ENCODE data around the gene UVRAG. TPM values are rescaled to one million over a fixed set of nuclear protein-coding genes. Genes with fewer than 3 reads are reported as not detected.

Gene UVRAG
- total RNA-seq, 1 donor, result 28.2 TPM

- H3K27ac ChIP-seq (ENCODE audit: low read depth, low read length), result no peak overlapping the region
- TF ChIP-seq CTCF (IDR thresholded peaks at IDR 0.05; ENCODE audit: extremely low read depth, low read depth, low read length), result no peak
- no peak overlapping the region for H2AFZ ChIP-seq (ENCODE audit: low read length)
- H3K9me3 ChIP-seq (ENCODE audit: low read depth, low read length), result no peaks in the 10 kb centered on the region
- no peaks in the 10 kb centered on the region for H3K4me1 ChIP-seq (ENCODE audit: insufficient read depth, low read length)
- H3K36me3 ChIP-seq (ENCODE audit: insufficient read depth, low read length), result no peaks in the 10 kb centered on the region
- H3K79me2 ChIP-seq (ENCODE audit: insufficient read depth, low read length), result no peaks in the 10 kb centered on the region
- H3K4me2 ChIP-seq (ENCODE audit: insufficient read depth, low read length), result no peak overlapping the region
- no peaks in the 10 kb centered on the region for H3K27me3 ChIP-seq (ENCODE audit: insufficient read depth, low read length)
- no peak for DNase-seq (ENCODE audit: insufficient read length, low spot score, missing footprints)
- H4K20me1 ChIP-seq (ENCODE audit: insufficient read depth, low read length), result peaks cover 2% of the 10 kb centered on the region
- H3K4me3 ChIP-seq (ENCODE audit: insufficient read depth, low read length), result no peak overlapping the region
These were observed 316.9 kb downstream of the UVRAG start for GRCh38 chr11:76131671-76132631.

GRCh38 chr11:76134239-76134638 lies 319.2 kb downstream of the UVRAG start:
- H3K27me3 ChIP-seq (ENCODE audit: insufficient read depth, low read length), result no peaks in the 10 kb centered on the region
- no peak overlapping the region for H3K4me2 ChIP-seq (ENCODE audit: insufficient read depth, low read length)
- no peak overlapping the region for H3K4me3 ChIP-seq (ENCODE audit: insufficient read depth, low read length)
- H3K79me2 ChIP-seq (ENCODE audit: insufficient read depth, low read length), result no peaks in the 10 kb centered on the region
- DNase-seq (ENCODE audit: insufficient read length, low spot score, missing footprints), result no peak
- no peak overlapping the region for H3K27ac ChIP-seq (ENCODE audit: low read depth, low read length)
- H2AFZ ChIP-seq (ENCODE audit: low read length), result no peak overlapping the region
- no peaks in the 10 kb centered on the region for H3K36me3 ChIP-seq (ENCODE audit: insufficient read depth, low read length)
- no peak for TF ChIP-seq CTCF (IDR thresholded peaks at IDR 0.05; ENCODE audit: extremely low read depth, low read depth, low read length)
- H4K20me1 ChIP-seq (ENCODE audit: insufficient read depth, low read length), result peaks cover 2% of the 10 kb centered on the region
- H3K4me1 ChIP-seq (ENCODE audit: insufficient read depth, low read length), result no peaks in the 10 kb centered on the region
- H3K9me3 ChIP-seq (ENCODE audit: low read depth, low read length), result no peaks in the 10 kb centered on the region

GRCh38 chr11:76135491-76135890 lies 320.5 kb downstream of the UVRAG start:
- DNase-seq (ENCODE audit: insufficient read length, low spot score, missing footprints), result no peak

More at GRCh38 chr11:76135491-76135890, 320.5 kb downstream of the UVRAG start:
- H4K20me1 ChIP-seq (ENCODE audit: insufficient read depth, low read length), result peaks cover 2% of the 10 kb centered on the region
- H3K36me3 ChIP-seq (ENCODE audit: insufficient read depth, low read length), result no peaks in the 10 kb centered on the region
- no peaks in the 10 kb centered on the region for H3K9me3 ChIP-seq (ENCODE audit: low read depth, low read length)
- H3K4me2 ChIP-seq (ENCODE audit: insufficient read depth, low read length), result no peak overlapping the region
- H3K4me3 ChIP-seq (ENCODE audit: insufficient read depth, low read length), result no peak overlapping the region
- no peak overlapping the region for H3K27ac ChIP-seq (ENCODE audit: low read depth, low read length)
- H3K27me3 ChIP-seq (ENCODE audit: insufficient read depth, low read length), result no peaks in the 10 kb centered on the region
- H3K79me2 ChIP-seq (ENCODE audit: insufficient read depth, low read length), result no peaks in the 10 kb centered on the region
- no peak overlapping the region for H2AFZ ChIP-seq (ENCODE audit: low read length)
- no peak for TF ChIP-seq CTCF (IDR thresholded peaks at IDR 0.05; ENCODE audit: extremely low read depth, low read depth, low read length)
- no peaks in the 10 kb centered on the region for H3K4me1 ChIP-seq (ENCODE audit: insufficient read depth, low read length)

All from osteoblast (primary cell).